ENCODE results near the gene RBP5. TPM values are rescaled to one million over a fixed set of nuclear protein-coding genes. Genes with fewer than 3 reads are reported as not detected.

RBP5 gene
- total RNA-seq, 2 donors from 2014 or later, result 19.3 to 31.2 TPM

GRCh38 chr12:7136676-7137075 is 8.0 kb upstream of the RBP5 start:
- H3K27ac Mint-ChIP-seq, result no peak overlapping the region
- H3K4me1 ChIP-seq (ENCODE audit: control insufficient read depth, insufficient read depth, low read length), result no peaks in the 10 kb centered on the region
- 93 to 94% methylated on average over 3 of the region's 3 CpGs for WGBS, 2 experiments (ENCODE audit: insufficient coverage in 1 of 2, insufficient read length in 1 of 2)
- no peak overlapping the region for H3K4me3 Mint-ChIP-seq
- no peaks in the 10 kb centered on the region for H3K9me3 ChIP-seq (ENCODE audit: control insufficient read depth, low read length)
- peaks cover 82% of the 10 kb centered on the region for H3K36me3 Mint-ChIP-seq (ENCODE audit: low read depth)
- TF ChIP-seq CTCF (conservative IDR thresholded peaks at IDR 0.05), result no peak
- peaks cover 34% of the 10 kb centered on the region for H3K36me3 ChIP-seq (ENCODE audit: control insufficient read depth, insufficient read depth, low read length)
- peaks cover 14% of the 10 kb centered on the region for H3K4me1 Mint-ChIP-seq
- H3K9ac ChIP-seq (ENCODE audit: extremely low read depth, low read length, poor library complexity, severe bottlenecking), result no peak overlapping the region
- no peaks in the 10 kb centered on the region for H3K9me3 Mint-ChIP-seq
- DNase-seq, result no peak
- no peaks in the 10 kb centered on the region for H3K27me3 ChIP-seq (ENCODE audit: control insufficient read depth, insufficient read depth, low read length, poor library complexity, severe bottlenecking)
- no peak overlapping the region for H3K4me3 ChIP-seq (ENCODE audit: low read length)
- H3K27me3 Mint-ChIP-seq (ENCODE audit: insufficient read depth), result peaks cover 2% of the 10 kb centered on the region
- H3K27ac ChIP-seq (ENCODE audit: low read depth, low read length), result no peak overlapping the region

GRCh38 chr12:7136071-7136470 is 7.4 kb upstream of the RBP5 start:
- Histone ChIP-seq H3K9ac (ENCODE audit: extremely low read depth, low read length, poor library complexity, severe bottlenecking) (no peak overlapping the region), H3K4me1 (ENCODE audit: control insufficient read depth, insufficient read depth, low read length) (no peaks in the 10 kb centered on the region), H3K27ac (ENCODE audit: low read depth, low read length) (no peak overlapping the region), H3K4me3 (ENCODE audit: low read length) (no peak overlapping the region), H3K9me3 (ENCODE audit: control insufficient read depth, low read length) (no peaks in the 10 kb centered on the region), H3K36me3 (ENCODE audit: control insufficient read depth, insufficient read depth, low read length) (peaks cover 32% of the 10 kb centered on the region), H3K27me3 (ENCODE audit: control insufficient read depth, insufficient read depth, low read length, poor library complexity, severe bottlenecking) (no peaks in the 10 kb centered on the region)
- Mint-ChIP-seq H3K9me3 (no peaks in the 10 kb centered on the region), H3K36me3 (ENCODE audit: low read depth) (peaks cover 77% of the 10 kb centered on the region), H3K4me1 (peaks cover 19% of the 10 kb centered on the region), H3K4me3 (no peak overlapping the region), H3K27me3 (ENCODE audit: insufficient read depth) (peaks cover 3% of the 10 kb centered on the region), H3K27ac (no peak overlapping the region)
- TF ChIP-seq CTCF (conservative IDR thresholded peaks at IDR 0.05), result no peak
- 94% methylated on average over 3 to 7 of the region's 7 CpGs for WGBS, 2 experiments (ENCODE audit: insufficient coverage in 1 of 2, insufficient read length in 1 of 2)
- no peak for DNase-seq

- Histone ChIP-seq H3K36me3 (ENCODE audit: control insufficient read depth, insufficient read depth, low read length) (peaks cover 32% of the 10 kb centered on the region), H3K27ac (ENCODE audit: low read depth, low read length) (no peak overlapping the region), H3K27me3 (ENCODE audit: control insufficient read depth, insufficient read depth, low read length, poor library complexity, severe bottlenecking) (no peaks in the 10 kb centered on the region), H3K9me3 (ENCODE audit: control insufficient read depth, low read length) (no peaks in the 10 kb centered on the region), H3K9ac (ENCODE audit: extremely low read depth, low read length, poor library complexity, severe bottlenecking) (no peak overlapping the region), H3K4me1 (ENCODE audit: control insufficient read depth, insufficient read depth, low read length) (no peaks in the 10 kb centered on the region), H3K4me3 (ENCODE audit: low read length) (no peak overlapping the region)
- Mint-ChIP-seq H3K4me3 (no peak overlapping the region), H3K9me3 (no peaks in the 10 kb centered on the region), H3K4me1 (peaks cover 16% of the 10 kb centered on the region), H3K36me3 (ENCODE audit: low read depth) (peaks cover 66% of the 10 kb centered on the region), H3K27ac (no peak overlapping the region), H3K27me3 (ENCODE audit: insufficient read depth) (peaks cover 3% of the 10 kb centered on the region)
- DNase-seq, result no peak
- no peak for TF ChIP-seq CTCF (conservative IDR thresholded peaks at IDR 0.05)
- WGBS, 2 experiments (ENCODE audit: insufficient coverage in 1 of 2, insufficient read length in 1 of 2), result 93 to 96% methylated on average over 8 to 12 of the region's 12 CpGs
Observed at GRCh38 chr12:7134396-7135166, 5.9 kb upstream of the RBP5 start.
